Vagina (tissue), 2 donors: ENCODE data around the gene CLEC2L.

Experiments
- CTCF ChIP-seq, 3 experiments: fragments of 450-650 bp in 2 of 3; fragments of 200-600 bp in 1 of 3; sonication (generic) in 1 of 3; IDR thresholded peaks; one replicate each; pipeline ENCODE4 v1.5.1; 2017 to 2019; ENCODE audit warnings: antibody characterized with exemption in 3 of 3, mild to moderate bottlenecking in 2 of 3, moderate library complexity in 2 of 3
- POLR2A ChIP-seq, 2 donors: fragments of 450-650 bp; IDR thresholded peaks; one replicate each; pipeline ENCODE4 v1.6.1; 2017; ENCODE audit warnings: antibody characterized with exemption in 2 of 2, mild to moderate bottlenecking in 2 of 2, moderate library complexity in 2 of 2

GRCh38 chr7:139566075-139566474 is 42.6 kb downstream of the CLEC2L start:
- no peak for TF ChIP-seq CTCF (IDR thresholded peaks at IDR 0.05)
- no peak for TF ChIP-seq POLR2A (IDR thresholded peaks at IDR 0.05)
